ENCODE measurements around the gene SDCBP2. TPM values are rescaled to one million over a fixed set of nuclear protein-coding genes. Genes with fewer than 3 reads are reported as not detected.
A peak's percentile ranks its signal among the peaks of the same experiment; 100 is the strongest.

The SDCBP2 gene
- total and polyA plus RNA-seq, 2 donors from 2014 or later: 10.3 to 18.3 TPM

DNA sequence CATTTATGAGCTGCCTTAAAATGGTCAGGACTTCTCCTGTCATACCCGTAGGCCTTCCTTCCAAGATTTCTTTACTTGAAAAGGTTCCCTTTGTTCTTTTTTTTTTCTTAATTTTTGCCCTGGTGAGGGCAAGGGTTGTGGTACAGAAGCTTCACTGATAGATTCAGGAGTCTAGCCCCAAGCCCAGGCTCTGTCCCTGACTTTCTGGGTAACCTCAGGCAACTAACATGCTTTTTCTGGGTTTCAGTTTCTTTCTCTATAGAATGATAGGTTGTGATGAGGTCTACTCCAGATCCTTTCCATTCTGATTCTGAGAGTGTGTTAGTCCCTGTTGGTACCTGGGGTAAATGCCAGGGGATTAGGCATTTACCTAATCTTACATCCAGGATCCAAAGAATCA is 41.6 kb downstream of the SDCBP2 start:
- Histone ChIP-seq H3K36me3 (ENCODE audit: control insufficient read depth in 2 of 3, insufficient read depth in 3 of 3, low read length in 3 of 3) (no peaks in the 10 kb centered on the region), H3K9ac (ENCODE audit: low read length in 3 of 3) (no peak overlapping the region), H3K4me1 (ENCODE audit: control insufficient read depth in 2 of 3, insufficient read depth in 2 of 3, low read depth in 1 of 3, low read length in 3 of 3) (no peaks in the 10 kb centered on the region), H3K9me3 (ENCODE audit: control insufficient read depth in 2 of 3, insufficient read depth in 1 of 3, low read length in 3 of 3) (no peaks in the 10 kb centered on the region), H3K27me3 (ENCODE audit: control insufficient read depth, insufficient read depth, low read length) (no peaks in the 10 kb centered on the region), H3K4me3 (ENCODE audit: low read length in 3 of 3) (no peak overlapping the region), H3K27ac (ENCODE audit: low read depth in 2 of 2, low read length in 2 of 2) (no peak overlapping the region)
- TF ChIP-seq CTCF (IDR thresholded peaks at IDR 0.05; ENCODE audit: borderline replicate concordance, extremely low read depth, insufficient read depth): no peak
- FAIRE-seq: no peak
- DNase-seq: no peak
- intact Hi-C loops (cut with DNase I): no loop called here

GRCh38 chr20:1286267-1287024 is 42.5 kb downstream of the SDCBP2 start:
- H3K4me3 ChIP-seq (ENCODE audit: low read length in 3 of 3): no peak overlapping the region
- DNase-seq (no peak), FAIRE-seq (no peak)
- no peaks in the 10 kb centered on the region for H3K27me3 ChIP-seq (ENCODE audit: control insufficient read depth, insufficient read depth, low read length)
- intact Hi-C loops (cut with DNase I): no loop called here
- no peaks in the 10 kb centered on the region for H3K9me3 ChIP-seq (ENCODE audit: control insufficient read depth in 2 of 3, insufficient read depth in 1 of 3, low read length in 3 of 3)
- no peaks in the 10 kb centered on the region for H3K4me1 ChIP-seq (ENCODE audit: control insufficient read depth in 2 of 3, insufficient read depth in 2 of 3, low read depth in 1 of 3, low read length in 3 of 3)
- H3K9ac ChIP-seq (ENCODE audit: low read length in 3 of 3): no peak overlapping the region
- H3K36me3 ChIP-seq (ENCODE audit: control insufficient read depth in 2 of 3, insufficient read depth in 3 of 3, low read length in 3 of 3): no peaks in the 10 kb centered on the region
- H3K27ac ChIP-seq (ENCODE audit: low read depth in 2 of 2, low read length in 2 of 2): no peak overlapping the region
- TF ChIP-seq CTCF (IDR thresholded peaks at IDR 0.05; ENCODE audit: borderline replicate concordance, extremely low read depth, insufficient read depth): no peak

DNA sequence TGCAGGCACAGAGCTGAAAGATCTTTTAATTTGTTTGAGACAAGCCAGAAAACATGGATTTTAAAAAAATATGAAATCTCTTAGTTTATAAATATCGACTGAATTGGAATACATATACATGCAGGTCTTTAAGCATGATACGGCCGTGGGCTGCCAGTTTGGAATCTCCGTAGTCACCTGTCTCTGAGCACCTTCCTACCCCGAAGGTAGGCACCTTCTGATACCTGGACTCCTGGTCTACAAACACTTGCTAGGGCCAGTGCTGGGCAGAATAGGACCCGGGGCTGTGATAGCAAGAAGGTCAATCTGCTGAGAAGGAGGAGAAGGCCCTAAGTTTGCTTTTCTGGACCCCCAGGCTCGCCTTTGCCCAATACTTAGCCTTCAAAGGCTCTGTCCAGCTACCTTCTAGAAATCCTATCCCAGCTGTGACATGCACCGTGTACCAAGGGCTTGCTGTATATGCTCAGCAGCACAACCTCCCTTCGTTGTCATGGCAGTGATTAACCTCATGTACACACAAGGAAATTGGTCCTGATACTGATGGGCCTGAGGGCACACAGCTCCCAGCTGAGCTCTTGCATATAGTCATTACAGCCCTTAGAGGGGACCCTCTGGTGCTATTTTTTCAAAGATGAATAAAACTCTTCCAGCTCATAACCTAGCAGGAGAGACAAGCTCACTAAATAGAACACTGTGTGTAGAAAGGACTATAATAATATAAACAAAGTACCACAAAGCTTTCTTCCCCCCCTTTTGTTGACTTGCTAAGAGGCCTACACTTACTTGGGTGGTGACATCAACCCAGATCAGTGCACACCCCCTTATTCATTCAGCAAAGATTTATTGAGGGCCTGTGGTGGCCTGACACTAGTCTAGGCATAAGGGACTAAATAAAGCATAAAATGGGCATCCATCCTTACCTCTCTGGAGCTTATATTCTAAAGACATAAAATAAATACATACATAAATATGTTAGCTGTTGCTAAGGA is 45.1 kb downstream of the SDCBP2 start:
- intact Hi-C loops (cut with DNase I): no loop called here
- TF ChIP-seq CTCF (IDR thresholded peaks at IDR 0.05; ENCODE audit: borderline replicate concordance, extremely low read depth, insufficient read depth): no peak
- no peak overlapping the region for H3K27ac ChIP-seq (ENCODE audit: low read depth in 2 of 2, low read length in 2 of 2)

More for the DNA sequence above, 45.1 kb downstream of the SDCBP2 start:
- Histone ChIP-seq H3K27me3 (ENCODE audit: control insufficient read depth, insufficient read depth, low read length) (no peaks in the 10 kb centered on the region), H3K36me3 (ENCODE audit: control insufficient read depth in 2 of 3, insufficient read depth in 3 of 3, low read length in 3 of 3) (no peaks in the 10 kb centered on the region), H3K4me3 (ENCODE audit: low read length in 3 of 3) (no peak overlapping the region), H3K4me1 (ENCODE audit: control insufficient read depth in 2 of 3, insufficient read depth in 2 of 3, low read depth in 1 of 3, low read length in 3 of 3) (no peaks in the 10 kb centered on the region), H3K9me3 (ENCODE audit: control insufficient read depth in 2 of 3, insufficient read depth in 1 of 3, low read length in 3 of 3) (no peaks in the 10 kb centered on the region), H3K9ac (ENCODE audit: low read length in 3 of 3) (no peak overlapping the region)
- FAIRE-seq (no peak), DNase-seq (peak in 3 of 5 donors; percentile 29 to 35 (median 33))

Data from kidney (tissue), 14 donors.